CD4-positive, alpha-beta memory T cell (primary cell): ENCODE data around the gene PARP11. TPM values are rescaled to one million over a fixed set of nuclear protein-coding genes. Genes with fewer than 3 reads are reported as not detected.

Source experiments
- CTCF ChIA-PET: fragments of 350-600 bp; sonication (Branson Sonifier 250); formaldehyde crosslinking; loops from one replicate; lab custom pipeline; 2021; ENCODE audit warnings: inconsistent platforms; ENCODE audit not compliant: partially characterized antibody; lab: Charles Lee
- POLR2A ChIA-PET: fragments of 350-600 bp; sonication (Branson Sonifier 250); formaldehyde crosslinking; loops from one replicate; lab custom pipeline; 2021; ENCODE audit not compliant: partially characterized antibody; lab: Charles Lee
- DNase-seq, 5 donors: peaks; one replicate each; pipeline versions ENCODE4 v3.0.0 to v3.0.0-alpha.2; 2020 to 2022; ENCODE audit warnings: mixed read lengths in 1 of 5
- H3K27ac ChIP-seq: one replicate; pipeline ENCODE4 v1.7.0; 2013; ENCODE audit warnings: low read depth, low read length
- H3K27me3 ChIP-seq: 2 replicates; pipeline ENCODE4 v1.7.0; 2013; ENCODE audit warnings: mild to moderate bottlenecking, low read length, moderate library complexity; ENCODE audit not compliant: insufficient read depth
- H3K36me3 ChIP-seq: 2 replicates; pipeline ENCODE4 v1.7.0; 2013; ENCODE audit warnings: mild to moderate bottlenecking, low read length, moderate library complexity; ENCODE audit not compliant: insufficient read depth
- H3K4me1 ChIP-seq: 2 replicates; pipeline ENCODE4 v1.7.0; 2013; ENCODE audit warnings: mild to moderate bottlenecking, low read length, moderate library complexity; ENCODE audit not compliant: insufficient read depth
- H3K4me3 ChIP-seq, 2 donors: one replicate each; pipeline ENCODE4 v1.7.0; 2013; ENCODE audit warnings: low read length in 2 of 2, mild to moderate bottlenecking in 1 of 2
- H3K9me3 ChIP-seq, 2 donors: one replicate each; pipeline ENCODE4 v1.7.0; 2013; ENCODE audit warnings: low read length in 2 of 2, control low read depth in 1 of 2; ENCODE audit not compliant: control insufficient read depth in 1 of 2
- H3K27ac Mint-ChIP-seq, 7 donors: one replicate each; pipeline ENCODE4 v1.8.0; 2020 to 2021; ENCODE audit warnings: mixed read lengths in 7 of 7, mild to moderate bottlenecking in 6 of 7, inconsistent platforms in 3 of 7, moderate library complexity in 3 of 7
- H3K27me3 Mint-ChIP-seq, 2 donors: one replicate each; pipeline ENCODE4 v1.8.0; 2020 to 2021; ENCODE audit warnings: mixed read lengths in 2 of 2
- H3K36me3 Mint-ChIP-seq, 2 donors: one replicate each; pipeline ENCODE4 v1.8.0; 2020 to 2021; ENCODE audit warnings: mixed read lengths in 2 of 2, inconsistent platforms in 1 of 2, mild to moderate bottlenecking in 1 of 2
- H3K4me1 Mint-ChIP-seq, 4 donors: one replicate each; pipeline ENCODE4 v1.8.0; 2020 to 2021; ENCODE audit warnings: mixed read lengths in 4 of 4, mild to moderate bottlenecking in 1 of 4
- H3K4me3 Mint-ChIP-seq, 8 donors: one replicate each; pipeline ENCODE4 v1.8.0; 2020 to 2021; ENCODE audit warnings: mixed read lengths in 8 of 8, mild to moderate bottlenecking in 7 of 8, moderate library complexity in 6 of 8, inconsistent platforms in 3 of 8
- H3K9me3 Mint-ChIP-seq, 8 donors: one replicate each; pipeline ENCODE4 v1.8.0; 2020 to 2021; ENCODE audit warnings: mixed read lengths in 8 of 8, mild to moderate bottlenecking in 5 of 8, inconsistent platforms in 3 of 8, moderate library complexity in 1 of 8
- intact Hi-C: fragments of 100-400 bp; cut with micrococcal nuclease; formaldehyde crosslinking; loops from one replicate; pipeline ENCODE4 v1.15.1; 2023
- polyA plus RNA-seq, 2 donors: library from polyadenylated mRNA; unstranded; fragments of 300-500 nt; fragmentation: Illumina TruSeq; gene quantifications; one replicate each; pipeline ENCODE4 v1.2.3, GENCODE V29; 2021
- total RNA-seq, 2 experiments: library from RNA; stranded (reverse); gene quantifications; one replicate each; pipeline ENCODE4 v1.2.3, GENCODE V29; 2021

PARP11 gene
- total and polyA plus RNA-seq, 4 experiments from 2014 or later, result 7.6 to 39.9 (median 22.2) TPM

- Histone ChIP-seq H3K9me3 (no peaks in the 10 kb centered on the region), H3K4me3 (no peak overlapping the region), H3K27ac (no peak overlapping the region), H3K4me1 (no peaks in the 10 kb centered on the region), H3K36me3 (no peaks in the 10 kb centered on the region), H3K27me3 (no peaks in the 10 kb centered on the region)
- POLR2A ChIA-PET, result no interaction called here
- H3K27ac Mint-ChIP-seq, result no peak overlapping the region
- peaks cover 3 to 4% of the 10 kb centered on the region in 2 donors for H3K27me3 Mint-ChIP-seq
- intact Hi-C loops, result no loop called here
- H3K9me3 Mint-ChIP-seq, result peaks cover 0 to 3% (median 0%) of the 10 kb centered on the region in 8 donors
- no peak overlapping the region for H3K4me3 Mint-ChIP-seq
- CTCF ChIA-PET, result interaction anchor here (1.5 kb wide), 1 partner anchor 397 kb away, joined by 7 read pairs; no protein-coding TSS in a partner anchor
- H3K4me1 Mint-ChIP-seq, result peaks cover 3 to 9% (median 4%) of the 10 kb centered on the region in 4 donors
- no peaks in the 10 kb centered on the region for H3K36me3 Mint-ChIP-seq
- no peak for DNase-seq
These were observed 6.6 kb upstream of the PARP11 start for GRCh38 chr12:3879846-3880245.

- DNase-seq, result peak in 2 of 5 donors; percentile 18 to 26
- CTCF ChIA-PET, result no interaction called here
- POLR2A ChIA-PET, result interaction anchor here (2.1 kb wide), 1 partner anchor 401 kb away, joined by 12 read pairs; the partner anchor contains the start of gene CCND2
These were observed 1.8 kb downstream of the PARP11 start for GRCh38 chr12:3871356-3871755.

DNA sequence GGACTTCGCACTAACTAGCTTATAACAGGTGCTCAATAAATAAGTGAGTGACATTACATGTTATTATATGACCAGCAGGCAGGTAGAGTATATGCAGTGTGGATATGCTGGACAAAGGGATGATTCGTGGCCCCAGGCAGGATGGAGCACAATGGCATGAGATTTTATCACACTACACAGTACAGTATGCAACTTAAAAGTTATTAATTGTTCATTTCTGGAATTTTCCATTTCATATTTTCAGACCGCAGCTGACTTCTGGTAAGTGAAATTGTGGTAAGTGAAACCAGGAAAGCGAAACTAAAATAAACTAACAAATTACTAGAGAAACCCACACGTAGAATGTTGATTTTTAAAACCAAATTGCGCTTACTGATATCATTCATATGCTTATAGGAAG is 3.3 kb downstream of the PARP11 start:
- intact Hi-C loops, result loop anchor here (5.0 kb wide), 2 partner anchors 667 to 777 kb away; partner anchors contain the start of genes AKAP3, NDUFA9 and RAD51AP1
- peaks cover 63% of the 10 kb centered on the region for H3K4me1 ChIP-seq
- H3K27ac Mint-ChIP-seq, result peak overlapping the region; percentile 95 to 100 (median 99)
- H3K4me3 Mint-ChIP-seq, result peak overlapping the region; percentile 95 to 99 (median 98)
- ChIA-PET POLR2A (interaction anchor here (0.7 to 1.5 kb wide), 8 partner anchors 13 to 451 kb away, joined by 3 to 6 read pairs (median 4); partner anchors contain the start of genes CCND2 and TIGAR), CTCF (interaction anchor here (1.0 to 2.4 kb wide), 7 partner anchors 14 to 407 kb away, joined by 3 to 5 read pairs (median 4); no protein-coding TSS in a partner anchor)
- H3K27me3 Mint-ChIP-seq, result no peaks in the 10 kb centered on the region
- no peaks in the 10 kb centered on the region for H3K9me3 ChIP-seq
- peak overlapping the region; percentile 95 for H3K27ac ChIP-seq
- H3K36me3 Mint-ChIP-seq, result peaks cover 24 to 27% of the 10 kb centered on the region in 2 donors
- peak overlapping the region; percentile 59 to 87 for H3K4me3 ChIP-seq
- peaks cover 3 to 15% (median 9%) of the 10 kb centered on the region in 8 donors for H3K9me3 Mint-ChIP-seq
- no peaks in the 10 kb centered on the region for H3K36me3 ChIP-seq
- H3K4me1 Mint-ChIP-seq, result peaks cover 46 to 71% (median 53%) of the 10 kb centered on the region in 4 donors
- peak; percentile 42 to 58 (median 49) for DNase-seq
- no peaks in the 10 kb centered on the region for H3K27me3 ChIP-seq

More at GRCh38 chr12:3871356-3871755, 1.8 kb downstream of the PARP11 start:
- intact Hi-C loops, result loop anchor here (5.0 kb wide), 2 partner anchors 666 to 776 kb away; partner anchors contain the start of genes AKAP3, NDUFA9 and RAD51AP1
- peak overlapping the region; percentile 95 for H3K27ac ChIP-seq
- no peaks in the 10 kb centered on the region for H3K9me3 ChIP-seq
- no peaks in the 10 kb centered on the region for H3K27me3 ChIP-seq
- peaks cover 62% of the 10 kb centered on the region for H3K4me1 ChIP-seq
- Mint-ChIP-seq H3K4me3 (peak overlapping the region; percentile 95 to 99 (median 98)), H3K36me3 (peaks cover 12 to 16% of the 10 kb centered on the region in 2 donors), H3K27ac (peak overlapping the region; percentile 95 to 100 (median 99)), H3K9me3 (peaks cover 0 to 2% (median 0%) of the 10 kb centered on the region in 8 donors), H3K27me3 (no peaks in the 10 kb centered on the region), H3K4me1 (peaks cover 44 to 71% (median 51%) of the 10 kb centered on the region in 4 donors)
- peak overlapping the region; percentile 53 to 87 for H3K4me3 ChIP-seq
- H3K36me3 ChIP-seq, result no peaks in the 10 kb centered on the region

- no peak for DNase-seq
- intact Hi-C loops, result no loop called here
- no peaks in the 10 kb centered on the region for H3K27me3 Mint-ChIP-seq
- CTCF ChIA-PET, result interaction anchor here (1.0 to 2.4 kb wide), 6 partner anchors 14 to 238 kb away, joined by 3 to 5 read pairs (median 4); no protein-coding TSS in a partner anchor
- POLR2A ChIA-PET, result interaction anchor here (0.7 to 1.5 kb wide), 8 partner anchors 14 to 452 kb away, joined by 3 to 6 read pairs (median 4); partner anchors contain the start of genes CCND2 and TIGAR
- H3K4me1 Mint-ChIP-seq, result peaks cover 46 to 71% (median 53%) of the 10 kb centered on the region in 4 donors
- Histone ChIP-seq H3K9me3 (no peaks in the 10 kb centered on the region), H3K4me3 (peak overlapping the region in 1 of 2 donors; percentile 87), H3K36me3 (no peaks in the 10 kb centered on the region), H3K27me3 (no peaks in the 10 kb centered on the region), H3K27ac (peak overlapping the region; percentile 95), H3K4me1 (peaks cover 63% of the 10 kb centered on the region)
- H3K4me3 Mint-ChIP-seq, result peak overlapping the region; percentile 95 to 99 (median 98)
- peaks cover 3 to 18% (median 9%) of the 10 kb centered on the region in 8 donors for H3K9me3 Mint-ChIP-seq
- peaks cover 28 to 30% of the 10 kb centered on the region in 2 donors for H3K36me3 Mint-ChIP-seq
- peak overlapping the region; percentile 95 to 100 (median 99) for H3K27ac Mint-ChIP-seq
These were observed 3.8 kb downstream of the PARP11 start for GRCh38 chr12:3869433-3869832.

GRCh38 chr12:3863756-3864155 is 9.4 kb downstream of the PARP11 start:
- Mint-ChIP-seq H3K9me3 (peaks cover 3 to 18% (median 9%) of the 10 kb centered on the region in 8 donors), H3K4me1 (peaks cover 20 to 30% (median 25%) of the 10 kb centered on the region in 4 donors), H3K27me3 (no peaks in the 10 kb centered on the region), H3K4me3 (no peak overlapping the region), H3K27ac (no peak overlapping the region), H3K36me3 (peaks cover 51 to 62% of the 10 kb centered on the region in 2 donors)
- Histone ChIP-seq H3K9me3 (no peaks in the 10 kb centered on the region), H3K4me1 (peaks cover 20% of the 10 kb centered on the region), H3K27ac (no peak overlapping the region), H3K4me3 (no peak overlapping the region), H3K27me3 (no peaks in the 10 kb centered on the region), H3K36me3 (no peaks in the 10 kb centered on the region)
- intact Hi-C loops, result no loop called here
- DNase-seq, result no peak
- ChIA-PET POLR2A (interaction anchor here (2.0 kb wide), 1 partner anchor 10 kb away, joined by 5 read pairs; the partner anchor contains the start of gene PARP11), CTCF (interaction anchor here (1.6 kb wide), 1 partner anchor 413 kb away, joined by 3 read pairs; no protein-coding TSS in a partner anchor)

DNA sequence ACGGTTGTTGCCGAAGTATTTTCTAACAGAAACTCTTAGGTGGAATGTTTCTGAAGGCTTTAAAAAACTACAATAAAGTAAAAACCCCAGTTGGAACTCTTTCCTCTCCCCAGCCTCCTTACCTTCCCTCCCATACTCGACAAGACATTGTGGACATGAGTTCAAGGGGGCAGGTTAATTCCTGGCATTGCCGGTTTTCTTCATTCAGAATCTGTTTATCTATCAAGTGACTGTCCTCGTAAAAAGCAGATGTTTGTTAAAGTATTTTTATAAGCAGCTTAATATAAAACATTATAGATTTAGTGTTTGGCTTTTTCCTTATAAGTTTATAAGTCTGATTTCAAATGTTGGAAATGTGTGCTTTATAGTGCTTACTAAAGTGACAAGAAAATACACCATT is 30.7 kb downstream of the PARP11 start:
- H3K27ac Mint-ChIP-seq, result no peak overlapping the region
- no peaks in the 10 kb centered on the region for H3K36me3 ChIP-seq
- H3K27me3 ChIP-seq, result no peaks in the 10 kb centered on the region
- intact Hi-C loops, result no loop called here
- no peak overlapping the region for H3K4me3 ChIP-seq
- no peaks in the 10 kb centered on the region for H3K9me3 ChIP-seq
- CTCF ChIA-PET, result no interaction called here
- H3K4me1 ChIP-seq, result peaks cover 4% of the 10 kb centered on the region
- no peaks in the 10 kb centered on the region for H3K27me3 Mint-ChIP-seq
- POLR2A ChIA-PET, result no interaction called here
- H3K36me3 Mint-ChIP-seq, result peaks cover 31 to 58% of the 10 kb centered on the region in 2 donors
- H3K27ac ChIP-seq, result no peak overlapping the region
- H3K4me3 Mint-ChIP-seq, result no peak overlapping the region
- H3K9me3 Mint-ChIP-seq, result peaks cover 0 to 7% (median 2%) of the 10 kb centered on the region in 8 donors
- no peak for DNase-seq
- H3K4me1 Mint-ChIP-seq, result peaks cover 30 to 74% (median 39%) of the 10 kb centered on the region in 4 donors

DNA sequence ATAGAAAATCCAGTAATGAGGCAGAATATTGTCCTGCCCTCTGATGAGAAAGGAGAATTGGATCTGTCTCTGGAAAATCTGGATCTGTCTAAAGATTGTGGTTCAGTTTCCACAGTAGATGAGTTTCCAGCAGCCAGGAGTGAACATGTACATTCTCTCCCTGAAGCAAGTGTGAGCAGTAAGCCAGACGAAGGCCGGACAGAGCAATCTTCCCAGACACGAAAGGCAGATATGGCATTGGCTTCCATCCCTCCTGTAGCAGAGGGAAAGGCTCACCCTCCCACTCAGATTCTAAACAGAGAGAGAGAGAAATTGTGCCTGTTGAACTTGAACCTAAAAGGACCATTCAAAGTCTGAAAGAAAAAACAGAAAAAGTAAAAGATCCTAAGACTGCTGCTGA is 31.4 kb downstream of the PARP11 start:
- Mint-ChIP-seq H3K27me3 (no peaks in the 10 kb centered on the region), H3K9me3 (peaks cover 0 to 1% (median 0%) of the 10 kb centered on the region in 8 donors), H3K4me3 (no peak overlapping the region), H3K36me3 (peaks cover 25 to 59% of the 10 kb centered on the region in 2 donors), H3K4me1 (peaks cover 31 to 74% (median 41%) of the 10 kb centered on the region in 4 donors), H3K27ac (peak overlapping the region in 2 of 7 donors; percentile 13 to 70)
- Histone ChIP-seq H3K4me1 (peaks cover 8% of the 10 kb centered on the region), H3K27ac (no peak overlapping the region), H3K9me3 (no peaks in the 10 kb centered on the region), H3K27me3 (no peaks in the 10 kb centered on the region), H3K4me3 (no peak overlapping the region), H3K36me3 (no peaks in the 10 kb centered on the region)
- POLR2A ChIA-PET, result no interaction called here
- DNase-seq, result no peak
- CTCF ChIA-PET, result no interaction called here
- intact Hi-C loops, result no loop called here
